ENCODE measurements around the gene SLC25A22. TPM values are rescaled to one million over a fixed set of nuclear protein-coding genes. Genes with fewer than 3 reads are reported as not detected.

SLC25A22 gene
- polyA plus RNA-seq, 2 of the 4 experiments (the other 2 are of a cell fraction), result 13.5 to 18.7 TPM

DNA sequence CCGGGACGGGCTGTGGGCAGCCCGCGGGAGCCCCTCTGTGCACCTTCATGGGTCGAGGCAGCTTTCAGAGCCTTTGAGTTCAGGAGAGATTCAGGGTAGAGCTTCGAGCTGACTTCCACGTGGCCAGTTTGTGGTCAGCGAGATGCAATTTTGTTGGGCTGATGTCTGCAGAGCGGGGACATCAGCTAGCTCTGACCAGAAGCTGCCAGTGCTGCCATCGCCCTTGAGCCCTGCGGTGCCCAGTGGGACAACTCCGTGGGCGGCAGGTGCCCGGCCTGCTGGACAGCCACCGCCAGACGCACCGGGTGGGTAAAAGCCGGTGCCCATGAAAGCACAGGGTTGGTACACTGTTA lies 50.1 kb downstream of the SLC25A22 start:
- no peak for FAIRE-seq

DNA sequence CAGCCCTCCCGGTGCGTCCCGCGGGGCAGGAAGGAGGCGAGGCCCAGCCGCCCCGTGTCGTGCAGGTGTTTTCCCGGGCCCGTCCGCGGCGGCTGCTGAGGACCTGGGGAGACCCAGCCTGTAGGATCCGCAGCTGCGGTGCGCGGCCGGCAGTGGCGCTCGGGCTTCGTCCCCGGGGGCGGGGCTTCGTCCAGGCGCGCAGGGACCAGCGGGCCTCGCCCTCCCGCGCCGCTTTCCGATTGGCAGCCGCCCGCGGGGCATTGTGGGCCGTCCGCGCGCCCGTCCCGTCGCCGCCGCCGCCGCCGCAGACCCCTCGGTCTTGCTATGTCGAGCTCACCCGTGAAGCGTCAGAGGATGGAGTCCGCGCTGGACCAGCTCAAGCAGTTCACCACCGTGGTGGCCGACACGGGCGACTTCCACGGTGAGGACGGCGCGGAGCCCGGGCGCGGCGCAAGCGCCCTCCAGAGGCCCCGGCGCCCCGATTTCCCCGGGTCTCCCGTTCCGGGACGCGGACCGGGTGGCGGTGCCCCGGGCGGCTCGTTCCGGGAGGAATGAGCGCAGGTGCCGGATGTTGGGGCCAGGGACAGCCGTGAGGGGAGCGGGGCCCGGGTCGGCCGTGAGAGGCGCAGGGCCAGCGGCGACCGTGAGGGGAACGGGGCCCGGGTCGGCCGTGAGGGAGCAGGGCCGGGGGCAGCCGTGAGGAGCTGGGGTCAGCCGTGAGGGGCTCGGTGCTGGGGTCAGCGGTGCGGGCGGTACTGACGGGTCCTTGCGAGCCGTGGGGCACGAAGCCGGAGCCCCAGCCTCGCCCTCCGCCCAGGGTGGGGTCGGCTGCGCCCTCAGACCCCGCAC lies 50.7 kb downstream of the SLC25A22 start, which contains the start of gene TALDO1:
Gene TALDO1, plus strand, starts transcription at position 307 of the 849 bp plus-strand sequence. Its CDS starts 18 bp downstream, at position 325.
- H3K27ac ChIP-seq, result peak within 1 kb of the TSS; percentile 87 to 97
- H3K9me3 ChIP-seq, result no peaks in the 10 kb centered on the region
- peak within 1 kb of the TSS; percentile 99 for H3K4me3 ChIP-seq
- peak within 1 kb of the TSS; percentile 95 for H3K4me2 ChIP-seq
- POLR2A ChIA-PET, result interaction anchor here (0.6 to 1.7 kb wide), 10 partner anchors 11 to 172 kb away, joined by 3 to 9 read pairs (median 4); partner anchors contain the start of genes DEAF1, GATD1 and TMEM80
- 1% methylated on average over 39 of the region's 112 CpGs for WGBS (ENCODE audit: missing lambda C conversion rate)
- ATAC-seq, result peak; percentile 94 to 95
- peak; percentile 88 for DNase-seq (ENCODE audit: low read depth in 1 of 2, low spot score in 1 of 2)
- FAIRE-seq, result no peak
- H3K4me1 ChIP-seq, result peaks cover 21% of the 10 kb centered on the region
- CTCF ChIA-PET, result interaction anchor here (0.6 to 11.3 kb wide), 17 partner anchors 8 to 92 kb away, joined by 3 to 119 read pairs (median 3); partner anchors contain the start of gene TMEM80
- TF ChIP-seq ZSCAN20 (CRISPR knock-in tag; IDR thresholded peaks at IDR 0.05) (no peak), FOSL2 (IDR thresholded peaks at IDR 0.05) (no peak), FOSL2 (CRISPR knock-in tag; IDR thresholded peaks at IDR 0.05) (no peak), GATA3 (IDR thresholded peaks at IDR 0.05; ENCODE audit: borderline replicate concordance) (no peak), RCOR1 (IDR thresholded peaks at IDR 0.05; ENCODE audit: low read depth, low read length) (no peak), NR3C1 (IDR thresholded peaks at IDR 0.05) (no peak), HOXB5 (CRISPR knock-in tag; IDR thresholded peaks at IDR 0.05) (no peak), POLR2A (IDR thresholded peaks at IDR 0.05; ENCODE audit: low read length) (peak; percentile 64), RNF2 (IDR thresholded peaks at IDR 0.05; ENCODE audit: borderline replicate concordance, low read depth) (0 out of 2 replicates have a peak, but pooled peaks have one; percentile 35), NPAS2 (CRISPR knock-in tag; IDR thresholded peaks at IDR 0.05; ENCODE audit: borderline replicate concordance) (no peak), EHMT2 (IDR thresholded peaks at IDR 0.05; ENCODE audit: low read depth) (no peak), RARB (CRISPR knock-in tag; IDR thresholded peaks at IDR 0.05) (no peak), KDM5A (IDR thresholded peaks at IDR 0.05) (0 out of 2 replicates have a peak, but pooled peaks have one; percentile 45), CHD2 (IDR thresholded peaks at IDR 0.05; ENCODE audit: low read length, partially characterized antibody) (no peak), HOXB13 (CRISPR knock-in tag; IDR thresholded peaks at IDR 0.05; ENCODE audit: low read depth) (no peak), TFCP2L1 (CRISPR knock-in tag; IDR thresholded peaks at IDR 0.05) (no peak), JUN (IDR thresholded peaks at IDR 0.05) (peak in 1 of 2 experiments; percentile 84; a peak in 3 of 5 replicates), SMC3 (IDR thresholded peaks at IDR 0.05) (no peak), NFE2L2 (conservative IDR thresholded peaks at IDR 0.05; ENCODE audit: low read length) (no peak), MAZ (IDR thresholded peaks at IDR 0.05; ENCODE audit: borderline replicate concordance, low read depth, low read length) (no peak)
- TF ChIP-seq, protein P1, sequence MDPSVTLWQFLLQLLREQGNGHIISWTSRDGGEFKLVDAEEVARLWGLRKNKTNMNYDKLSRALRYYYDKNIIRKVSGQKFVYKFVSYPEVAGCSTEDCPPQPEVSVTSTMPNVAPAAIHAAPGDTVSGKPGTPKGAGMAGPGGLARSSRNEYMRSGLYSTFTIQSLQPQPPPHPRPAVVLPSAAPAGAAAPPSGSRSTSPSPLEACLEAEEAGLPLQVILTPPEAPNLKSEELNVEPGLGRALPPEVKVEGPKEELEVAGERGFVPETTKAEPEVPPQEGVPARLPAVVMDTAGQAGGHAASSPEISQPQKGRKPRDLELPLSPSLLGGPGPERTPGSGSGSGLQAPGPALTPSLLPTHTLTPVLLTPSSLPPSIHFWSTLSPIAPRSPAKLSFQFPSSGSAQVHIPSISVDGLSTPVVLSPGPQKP (IDR thresholded peaks at IDR 0.05; ENCODE audit: low read depth, low read length), result no peak
- TF ChIP-seq, protein P2, sequence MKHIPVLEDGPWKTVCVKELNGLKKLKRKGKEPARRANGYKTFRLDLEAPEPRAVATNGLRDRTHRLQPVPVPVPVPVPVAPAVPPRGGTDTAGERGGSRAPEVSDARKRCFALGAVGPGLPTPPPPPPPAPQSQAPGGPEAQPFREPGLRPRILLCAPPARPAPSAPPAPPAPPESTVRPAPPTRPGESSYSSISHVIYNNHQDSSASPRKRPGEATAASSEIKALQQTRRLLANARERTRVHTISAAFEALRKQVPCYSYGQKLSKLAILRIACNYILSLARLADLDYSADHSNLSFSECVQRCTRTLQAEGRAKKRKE (CRISPR knock-in tag; IDR thresholded peaks at IDR 0.05; ENCODE audit: low read depth), result no peak
- TF ChIP-seq, protein P3, sequence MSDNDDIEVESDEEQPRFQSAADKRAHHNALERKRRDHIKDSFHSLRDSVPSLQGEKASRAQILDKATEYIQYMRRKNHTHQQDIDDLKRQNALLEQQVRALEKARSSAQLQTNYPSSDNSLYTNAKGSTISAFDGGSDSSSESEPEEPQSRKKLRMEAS (IDR thresholded peaks at IDR 0.05), result peak; percentile 52; the same call in 1 of the 2 replicates
- TF ChIP-seq, protein P4, sequence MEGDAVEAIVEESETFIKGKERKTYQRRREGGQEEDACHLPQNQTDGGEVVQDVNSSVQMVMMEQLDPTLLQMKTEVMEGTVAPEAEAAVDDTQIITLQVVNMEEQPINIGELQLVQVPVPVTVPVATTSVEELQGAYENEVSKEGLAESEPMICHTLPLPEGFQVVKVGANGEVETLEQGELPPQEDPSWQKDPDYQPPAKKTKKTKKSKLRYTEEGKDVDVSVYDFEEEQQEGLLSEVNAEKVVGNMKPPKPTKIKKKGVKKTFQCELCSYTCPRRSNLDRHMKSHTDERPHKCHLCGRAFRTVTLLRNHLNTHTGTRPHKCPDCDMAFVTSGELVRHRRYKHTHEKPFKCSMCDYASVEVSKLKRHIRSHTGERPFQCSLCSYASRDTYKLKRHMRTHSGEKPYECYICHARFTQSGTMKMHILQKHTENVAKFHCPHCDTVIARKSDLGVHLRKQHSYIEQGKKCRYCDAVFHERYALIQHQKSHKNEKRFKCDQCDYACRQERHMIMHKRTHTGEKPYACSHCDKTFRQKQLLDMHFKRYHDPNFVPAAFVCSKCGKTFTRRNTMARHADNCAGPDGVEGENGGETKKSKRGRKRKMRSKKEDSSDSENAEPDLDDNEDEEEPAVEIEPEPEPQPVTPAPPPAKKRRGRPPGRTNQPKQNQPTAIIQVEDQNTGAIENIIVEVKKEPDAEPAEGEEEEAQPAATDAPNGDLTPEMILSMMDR (IDR thresholded peaks at IDR 0.05), result no peak; the same call in 2 of the 3 replicates
- TF ChIP-seq, protein P5, sequence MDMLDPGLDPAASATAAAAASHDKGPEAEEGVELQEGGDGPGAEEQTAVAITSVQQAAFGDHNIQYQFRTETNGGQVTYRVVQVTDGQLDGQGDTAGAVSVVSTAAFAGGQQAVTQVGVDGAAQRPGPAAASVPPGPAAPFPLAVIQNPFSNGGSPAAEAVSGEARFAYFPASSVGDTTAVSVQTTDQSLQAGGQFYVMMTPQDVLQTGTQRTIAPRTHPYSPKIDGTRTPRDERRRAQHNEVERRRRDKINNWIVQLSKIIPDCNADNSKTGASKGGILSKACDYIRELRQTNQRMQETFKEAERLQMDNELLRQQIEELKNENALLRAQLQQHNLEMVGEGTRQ (IDR thresholded peaks at IDR 0.05), result no peak
- TF ChIP-seq, protein P6, sequence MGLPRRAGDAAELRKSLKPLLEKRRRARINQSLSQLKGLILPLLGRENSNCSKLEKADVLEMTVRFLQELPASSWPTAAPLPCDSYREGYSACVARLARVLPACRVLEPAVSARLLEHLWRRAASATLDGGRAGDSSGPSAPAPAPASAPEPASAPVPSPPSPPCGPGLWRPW (IDR thresholded peaks at IDR 0.05), result no peak

More for the DNA sequence above, 50.1 kb downstream of the SLC25A22 start:
- CTCF ChIA-PET, result interaction anchor here (0.6 to 11.3 kb wide), 13 partner anchors 8 to 93 kb away, joined by 3 to 119 read pairs (median 5); no protein-coding TSS in a partner anchor
- peak; percentile 43 for ATAC-seq
- no peak for DNase-seq (ENCODE audit: low read depth in 1 of 2, low spot score in 1 of 2)
- Histone ChIP-seq H3K4me1 (peaks cover 21% of the 10 kb centered on the region), H3K9me3 (no peaks in the 10 kb centered on the region), H3K4me3 (peak overlapping the region; percentile 99), H3K27ac (peak overlapping the region; percentile 87 to 97), H3K4me2 (peak overlapping the region; percentile 80)
- TF ChIP-seq, protein P7, sequence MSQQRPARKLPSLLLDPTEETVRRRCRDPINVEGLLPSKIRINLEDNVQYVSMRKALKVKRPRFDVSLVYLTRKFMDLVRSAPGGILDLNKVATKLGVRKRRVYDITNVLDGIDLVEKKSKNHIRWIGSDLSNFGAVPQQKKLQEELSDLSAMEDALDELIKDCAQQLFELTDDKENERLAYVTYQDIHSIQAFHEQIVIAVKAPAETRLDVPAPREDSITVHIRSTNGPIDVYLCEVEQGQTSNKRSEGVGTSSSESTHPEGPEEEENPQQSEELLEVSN (IDR thresholded peaks at IDR 0.05; ENCODE audit: borderline replicate concordance, low read depth), result peak; percentile 74; the same call in 1 of the 2 replicates
- TF ChIP-seq, protein P5 (IDR thresholded peaks at IDR 0.05), result no peak
- TF ChIP-seq, protein P3 (IDR thresholded peaks at IDR 0.05), result peak; percentile 82
- POLR2A ChIA-PET, result interaction anchor here (0.6 to 1.7 kb wide), 3 partner anchors 13 to 172 kb away, joined by 3 to 9 read pairs (median 4); no protein-coding TSS in a partner anchor
- 0% methylated on average over 13 of the region's 18 CpGs for WGBS (ENCODE audit: missing lambda C conversion rate)

All from A549 (cell line).